Measurements from ENCODE around the gene WDR77. TPM values are rescaled to one million over a fixed set of nuclear protein-coding genes. Genes with fewer than 3 reads are reported as not detected.

WDR77 gene
- total and polyA plus RNA-seq, 2 experiments from 2014 or later: 37.3 to 55.3 TPM

- H3K9me2 ChIP-seq (replicated peaks; ENCODE audit: insufficient read depth): no peaks in the 10 kb centered on the region
- no peak overlapping the region for H3K4me2 ChIP-seq
- H4K20me1 ChIP-seq (ENCODE audit: insufficient read depth, poor library complexity, severe bottlenecking): no peaks in the 10 kb centered on the region
- no peaks in the 10 kb centered on the region for H3K36me3 ChIP-seq (replicated peaks; ENCODE audit: insufficient read depth, low read depth)
- WGBS (ENCODE audit: low lambda C conversion rate, missing lambda C conversion rate): 82% methylated on average over 2 of the region's 2 CpGs
- TF ChIP-seq EZH2phosphoT487 (IDR thresholded peaks at IDR 0.05; ENCODE audit: low read depth, severe bottlenecking, unreplicated experiment): no peak
- TF ChIP-seq, protein P1, sequence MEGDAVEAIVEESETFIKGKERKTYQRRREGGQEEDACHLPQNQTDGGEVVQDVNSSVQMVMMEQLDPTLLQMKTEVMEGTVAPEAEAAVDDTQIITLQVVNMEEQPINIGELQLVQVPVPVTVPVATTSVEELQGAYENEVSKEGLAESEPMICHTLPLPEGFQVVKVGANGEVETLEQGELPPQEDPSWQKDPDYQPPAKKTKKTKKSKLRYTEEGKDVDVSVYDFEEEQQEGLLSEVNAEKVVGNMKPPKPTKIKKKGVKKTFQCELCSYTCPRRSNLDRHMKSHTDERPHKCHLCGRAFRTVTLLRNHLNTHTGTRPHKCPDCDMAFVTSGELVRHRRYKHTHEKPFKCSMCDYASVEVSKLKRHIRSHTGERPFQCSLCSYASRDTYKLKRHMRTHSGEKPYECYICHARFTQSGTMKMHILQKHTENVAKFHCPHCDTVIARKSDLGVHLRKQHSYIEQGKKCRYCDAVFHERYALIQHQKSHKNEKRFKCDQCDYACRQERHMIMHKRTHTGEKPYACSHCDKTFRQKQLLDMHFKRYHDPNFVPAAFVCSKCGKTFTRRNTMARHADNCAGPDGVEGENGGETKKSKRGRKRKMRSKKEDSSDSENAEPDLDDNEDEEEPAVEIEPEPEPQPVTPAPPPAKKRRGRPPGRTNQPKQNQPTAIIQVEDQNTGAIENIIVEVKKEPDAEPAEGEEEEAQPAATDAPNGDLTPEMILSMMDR (IDR thresholded peaks at IDR 0.05; ENCODE audit: poor library complexity): no peak
- no peak for TF ChIP-seq EZH2 (IDR thresholded peaks at IDR 0.05; ENCODE audit: borderline replicate concordance)
- no peak overlapping the region for H3K4me3 ChIP-seq
- DNase-seq (ENCODE audit: low spot score): no peak
- H2AFZ ChIP-seq: no peak overlapping the region
- no peak overlapping the region for H3K27ac ChIP-seq
- no peaks in the 10 kb centered on the region for H3K79me2 ChIP-seq
- H3K27me3 ChIP-seq: no peaks in the 10 kb centered on the region
- H3K4me1 ChIP-seq (ENCODE audit: insufficient read depth): peaks cover 16% of the 10 kb centered on the region
- no peaks in the 10 kb centered on the region for H3K9me3 ChIP-seq (ENCODE audit: low read depth)
Observed at GRCh38 chr1:111414756-111415155, 34.3 kb downstream of the WDR77 start.

DNA sequence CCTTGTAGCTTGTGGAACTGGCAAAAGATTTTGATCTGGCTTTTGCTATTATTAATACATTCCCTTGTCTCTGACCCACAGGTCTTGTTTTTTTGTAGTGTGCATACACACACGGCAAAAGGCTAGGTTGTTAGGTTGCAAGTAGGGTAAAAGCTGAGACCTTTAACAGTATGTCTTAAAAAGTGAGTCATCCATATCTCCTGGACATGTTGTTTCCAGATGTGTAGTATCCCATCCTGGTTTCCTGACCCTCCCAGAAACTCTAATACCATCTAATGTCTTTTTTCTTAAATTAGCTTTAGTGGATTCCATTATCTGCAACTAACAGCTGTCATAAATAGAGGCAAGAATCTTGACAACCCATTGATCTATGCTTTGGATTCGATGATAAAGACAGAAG is 36.2 kb downstream of the WDR77 start:
- no peaks in the 10 kb centered on the region for H3K36me3 ChIP-seq (replicated peaks; ENCODE audit: insufficient read depth, low read depth)
- H3K27ac ChIP-seq: no peak overlapping the region
- 55% methylated on average over 2 of the region's 2 CpGs for WGBS (ENCODE audit: low lambda C conversion rate, missing lambda C conversion rate)
- no peaks in the 10 kb centered on the region for H3K79me2 ChIP-seq
- H3K27me3 ChIP-seq: no peaks in the 10 kb centered on the region
- H3K9me2 ChIP-seq (replicated peaks; ENCODE audit: insufficient read depth): no peaks in the 10 kb centered on the region
- no peak overlapping the region for H3K4me3 ChIP-seq
- TF ChIP-seq, protein P1 (IDR thresholded peaks at IDR 0.05; ENCODE audit: poor library complexity): no peak
- no peak for TF ChIP-seq EZH2 (IDR thresholded peaks at IDR 0.05; ENCODE audit: borderline replicate concordance)
- TF ChIP-seq EZH2phosphoT487 (IDR thresholded peaks at IDR 0.05; ENCODE audit: low read depth, severe bottlenecking, unreplicated experiment): no peak
- no peaks in the 10 kb centered on the region for H3K9me3 ChIP-seq (ENCODE audit: low read depth)
- H2AFZ ChIP-seq: no peak overlapping the region
- H4K20me1 ChIP-seq (ENCODE audit: insufficient read depth, poor library complexity, severe bottlenecking): no peaks in the 10 kb centered on the region
- H3K4me1 ChIP-seq (ENCODE audit: insufficient read depth): peaks cover 8% of the 10 kb centered on the region
- H3K4me2 ChIP-seq: no peak overlapping the region
- DNase-seq (ENCODE audit: low spot score): no peak

DNA sequence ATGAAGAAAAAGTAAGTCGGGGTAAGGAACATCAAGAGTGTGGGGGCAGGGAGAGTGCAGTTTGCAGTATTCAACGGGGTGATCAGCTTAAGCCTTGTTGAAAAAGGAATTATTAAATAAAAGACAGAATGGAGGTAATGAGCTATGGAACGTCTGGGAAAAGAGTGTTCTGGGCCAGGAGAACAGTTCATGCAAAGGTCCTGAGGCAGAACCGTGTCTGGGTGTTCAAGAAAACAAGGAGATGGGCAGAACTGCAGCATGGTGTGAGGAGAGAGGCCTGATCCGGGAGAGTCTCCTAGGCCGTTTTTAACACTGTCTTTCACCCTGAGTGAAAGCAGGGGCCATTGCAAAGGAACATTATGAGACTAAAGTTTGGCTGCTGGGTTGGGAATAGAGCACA is 41.8 kb downstream of the WDR77 start:
- DNase-seq (ENCODE audit: low spot score): no peak
- WGBS (ENCODE audit: low lambda C conversion rate, missing lambda C conversion rate): 86% methylated on average over 6 of the region's 6 CpGs
- Histone ChIP-seq H3K36me3 (replicated peaks; ENCODE audit: insufficient read depth, low read depth) (no peaks in the 10 kb centered on the region), H3K4me1 (ENCODE audit: insufficient read depth) (no peaks in the 10 kb centered on the region), H2AFZ (no peak overlapping the region), H3K9me3 (ENCODE audit: low read depth) (no peaks in the 10 kb centered on the region), H3K4me3 (no peak overlapping the region), H3K9me2 (replicated peaks; ENCODE audit: insufficient read depth) (no peaks in the 10 kb centered on the region), H3K27me3 (no peaks in the 10 kb centered on the region), H3K79me2 (no peaks in the 10 kb centered on the region), H4K20me1 (ENCODE audit: insufficient read depth, poor library complexity, severe bottlenecking) (no peaks in the 10 kb centered on the region), H3K4me2 (no peak overlapping the region), H3K27ac (no peak overlapping the region)
- TF ChIP-seq EZH2 (IDR thresholded peaks at IDR 0.05; ENCODE audit: borderline replicate concordance): no peak
- TF ChIP-seq EZH2phosphoT487 (IDR thresholded peaks at IDR 0.05; ENCODE audit: low read depth, severe bottlenecking, unreplicated experiment): no peak
- TF ChIP-seq, protein P1 (IDR thresholded peaks at IDR 0.05; ENCODE audit: poor library complexity): no peak

DNA sequence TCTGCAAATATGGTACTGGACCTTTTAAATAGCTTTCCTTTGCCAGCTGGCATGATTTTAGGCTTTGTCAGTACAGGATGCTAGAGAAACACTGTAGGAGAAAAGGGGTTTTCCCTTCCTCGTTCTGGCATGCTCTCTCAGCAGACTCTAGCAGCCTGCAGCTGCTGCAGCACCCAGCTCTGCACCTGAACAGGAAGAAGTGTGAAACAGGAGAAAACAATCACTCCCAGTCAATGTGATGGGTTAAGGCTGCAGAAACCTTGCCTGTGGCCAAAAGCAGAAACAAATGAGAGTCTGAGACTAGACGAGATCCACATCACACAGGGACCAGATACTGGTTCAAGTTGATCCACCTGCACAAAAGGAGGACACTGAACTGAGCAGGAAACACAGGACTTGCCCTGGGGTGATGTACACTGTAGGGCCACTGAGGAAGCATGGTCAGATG is 42.7 kb downstream of the WDR77 start:
- H2AFZ ChIP-seq: no peak overlapping the region
- H3K9me2 ChIP-seq (replicated peaks; ENCODE audit: insufficient read depth): no peaks in the 10 kb centered on the region
- H4K20me1 ChIP-seq (ENCODE audit: insufficient read depth, poor library complexity, severe bottlenecking): no peaks in the 10 kb centered on the region
- no peak overlapping the region for H3K27ac ChIP-seq
- H3K36me3 ChIP-seq (replicated peaks; ENCODE audit: insufficient read depth, low read depth): no peaks in the 10 kb centered on the region
- peak; percentile 25 for DNase-seq (ENCODE audit: low spot score)
- H3K9me3 ChIP-seq (ENCODE audit: low read depth): no peaks in the 10 kb centered on the region
- H3K4me1 ChIP-seq (ENCODE audit: insufficient read depth): no peaks in the 10 kb centered on the region
- 3% methylated on average over 2 of the region's 2 CpGs for WGBS (ENCODE audit: low lambda C conversion rate, missing lambda C conversion rate)
- H3K4me2 ChIP-seq: no peak overlapping the region
- H3K4me3 ChIP-seq: no peak overlapping the region
- no peaks in the 10 kb centered on the region for H3K79me2 ChIP-seq
- TF ChIP-seq, protein P1 (IDR thresholded peaks at IDR 0.05; ENCODE audit: poor library complexity): no peak
- TF ChIP-seq EZH2phosphoT487 (IDR thresholded peaks at IDR 0.05; ENCODE audit: low read depth, severe bottlenecking, unreplicated experiment) (no peak), EZH2 (IDR thresholded peaks at IDR 0.05; ENCODE audit: borderline replicate concordance) (no peak)
- no peaks in the 10 kb centered on the region for H3K27me3 ChIP-seq
